T-cell (primary cell): ENCODE data around the gene TTC17. TPM values are rescaled to one million over a fixed set of nuclear protein-coding genes. Genes with fewer than 3 reads are reported as not detected.
A peak's percentile ranks its signal among the peaks of the same experiment; 100 is the strongest.
"Not testable (repeated sequence)": the region's sequence is repeated elsewhere in the genome, so short reads cannot be mapped to it uniquely, and the experiment has no call there.

Experiments
- ATAC-seq, 4 experiments: fragments of 200-7000 bp in 3 of 4; fragments of 150-1000 bp in 1 of 4; cut with Tn5 transposase; replicated peaks in 1 of 4; 1 replicate in 3 of 4; 2 replicates in 1 of 4; pipeline ENCODE4 v1.10.0; 2021; ENCODE audit warnings: moderate library complexity in 3 of 4, mild to moderate bottlenecking in 2 of 4, moderate number of reproducible peaks in 1 of 4
- CTCF ChIA-PET, 2 donors: fragments of 300-600 bp; sonication (Branson Sonifier 250); formaldehyde crosslinking; loops; one replicate each; lab custom pipeline; 2022; ENCODE audit warnings: antibody characterized with exemption in 2 of 2; lab: Charles Lee
- POLR2A ChIA-PET, 2 donors: fragments of 300-600 bp; sonication (Branson Sonifier 250); formaldehyde crosslinking; loops; one replicate each; lab custom pipeline; 2022; ENCODE audit warnings: antibody characterized with exemption in 2 of 2; lab: Charles Lee
- DNase-seq, 35 experiments: peaks; one replicate each; pipeline versions ENCODE4 v3.0.0 to v3.0.0-alpha.2; 2013 to 2023
- H3K27ac ChIP-seq: one replicate; pipeline ENCODE4 v1.5.1; 2013; ENCODE audit warnings: low read length
- H3K27me3 ChIP-seq, 2 experiments: replicated peaks in 1 of 2; 1 replicate in 1 of 2; 2 replicates in 1 of 2; pipeline versions ENCODE4 v1.6.1 to v1.7.0; 2013; ENCODE audit warnings: low read length in 1 of 2, mixed read lengths in 1 of 2; ENCODE audit not compliant: control insufficient read depth in 2 of 2, insufficient read depth in 2 of 2; ENCODE audit errors: extremely low read depth in 1 of 2
- H3K36me3 ChIP-seq, 2 donors: 1 replicate in 1 of 2; 2 replicates in 1 of 2; pipeline versions ENCODE4 v1.6.1 to v1.7.0; 2013; ENCODE audit warnings: low read length in 1 of 2; ENCODE audit not compliant: control insufficient read depth in 2 of 2, insufficient read depth in 1 of 2; ENCODE audit errors: extremely low read depth in 1 of 2
- H3K4me1 ChIP-seq, 2 experiments: 1 replicate in 1 of 2; 2 replicates in 1 of 2; pipeline versions ENCODE4 v1.6.1 to v1.7.0; 2013; ENCODE audit warnings: low read length in 2 of 2, mixed read lengths in 1 of 2; ENCODE audit not compliant: insufficient read depth in 2 of 2, control insufficient read depth in 1 of 2; ENCODE audit errors: extremely low read depth in 1 of 2
- H3K4me3 ChIP-seq, 2 donors: 1 replicate in 1 of 2; 2 replicates in 1 of 2; pipeline versions ENCODE4 v1.5.1 to v1.7.0; 2013; ENCODE audit warnings: mild to moderate bottlenecking in 2 of 2, low read length in 1 of 2, moderate library complexity in 1 of 2; ENCODE audit not compliant: control insufficient read depth in 1 of 2; ENCODE audit errors: extremely low read depth in 1 of 2
- H3K9me3 ChIP-seq: 2 replicates; pipeline ENCODE4 v1.7.0; 2013
- H3K27ac Mint-ChIP-seq, 2 donors: one replicate each; pipeline ENCODE4 v1.8.0; 2020 to 2021; ENCODE audit warnings: mild to moderate bottlenecking in 2 of 2, mixed read lengths in 2 of 2
- H3K27me3 Mint-ChIP-seq, 2 donors: one replicate each; pipeline ENCODE4 v1.8.0; 2021 to 2022; ENCODE audit warnings: mixed read lengths in 2 of 2
- H3K36me3 Mint-ChIP-seq: one replicate; pipeline ENCODE4 v1.8.0; 2021; ENCODE audit warnings: mixed read lengths
- H3K4me1 Mint-ChIP-seq, 3 donors: one replicate each; pipeline ENCODE4 v1.8.0; 2020 to 2022; ENCODE audit warnings: mixed read lengths in 3 of 3, mild to moderate bottlenecking in 1 of 3
- H3K4me3 Mint-ChIP-seq, 3 donors: one replicate each; pipeline ENCODE4 v1.8.0; 2020 to 2022; ENCODE audit warnings: mild to moderate bottlenecking in 3 of 3, mixed read lengths in 3 of 3, moderate library complexity in 3 of 3
- H3K9me3 Mint-ChIP-seq, 3 donors: one replicate each; pipeline ENCODE4 v1.8.0; 2020 to 2022; ENCODE audit warnings: mixed read lengths in 3 of 3
- WGBS: methylation state at CpG from one replicate; pipeline ENCODE4 v1.1.5; 2013; ENCODE audit warnings: missing lambda C conversion rate; ENCODE audit not compliant: insufficient coverage; 5-methylcytosine and 5-hydroxymethylcytosine counted together
- total RNA-seq, 35 experiments: library from RNA in 6 of 35; stranded (reverse) in 6 of 35; fragments of 120-200 nt in 1 of 35; gene quantifications; one replicate each; pipeline versions ENCODE4 v1.2.1 to v1.2.4 and lab custom pipeline; 2013 to 2026

The TTC17 gene
- total RNA-seq, 5 donors from 2014 or later (not counting 1 experiment from before 2014, with no cell fraction given), result 72.4 to 123 (median 94.8) TPM

DNA sequence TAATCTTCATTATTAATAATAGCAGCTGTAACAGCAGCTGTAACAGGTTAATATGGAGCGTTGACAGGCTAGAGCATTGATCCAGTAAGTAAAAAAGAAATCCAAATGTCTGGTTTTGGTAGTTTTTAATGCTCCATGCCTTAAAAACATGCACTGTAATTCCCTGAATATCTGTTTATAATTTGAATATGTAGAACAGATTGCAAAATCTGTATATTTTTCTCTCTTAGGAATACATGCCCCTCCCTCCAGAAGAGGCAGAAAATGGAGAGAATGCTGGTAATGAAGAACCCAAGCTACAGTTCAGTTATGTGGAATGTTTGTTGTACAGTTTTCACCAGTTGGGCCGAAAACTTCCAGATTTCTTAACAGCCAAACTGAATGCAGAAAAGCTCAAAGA, 30.2 kb upstream of the TTC17 start:
- DNase-seq (no peak), ATAC-seq (no peak)
- Mint-ChIP-seq H3K4me3 (no peak overlapping the region), H3K4me1 (no peaks in the 10 kb centered on the region), H3K36me3 (peaks cover 80% of the 10 kb centered on the region), H3K9me3 (no peaks in the 10 kb centered on the region), H3K27me3 (no peaks in the 10 kb centered on the region), H3K27ac (no peak overlapping the region)
- no peak overlapping the region for H3K27ac ChIP-seq
- H3K4me3 ChIP-seq, result no peak overlapping the region
- ChIA-PET POLR2A (interaction anchor here in 1 of 2 donors (0.6 to 0.7 kb wide), 2 partner anchors 16 to 29 kb away, joined by 4 to 5 read pairs; no protein-coding TSS in a partner anchor), CTCF (no interaction called here)
- WGBS, result no CpG with 5 or more reads among the region's 2 CpGs
- H3K36me3 ChIP-seq, result peaks cover 11 to 92% of the 10 kb centered on the region in 2 donors
- no peaks in the 10 kb centered on the region for H3K4me1 ChIP-seq
- H3K27me3 ChIP-seq, result no peaks in the 10 kb centered on the region
- H3K9me3 ChIP-seq, result no peaks in the 10 kb centered on the region

DNA sequence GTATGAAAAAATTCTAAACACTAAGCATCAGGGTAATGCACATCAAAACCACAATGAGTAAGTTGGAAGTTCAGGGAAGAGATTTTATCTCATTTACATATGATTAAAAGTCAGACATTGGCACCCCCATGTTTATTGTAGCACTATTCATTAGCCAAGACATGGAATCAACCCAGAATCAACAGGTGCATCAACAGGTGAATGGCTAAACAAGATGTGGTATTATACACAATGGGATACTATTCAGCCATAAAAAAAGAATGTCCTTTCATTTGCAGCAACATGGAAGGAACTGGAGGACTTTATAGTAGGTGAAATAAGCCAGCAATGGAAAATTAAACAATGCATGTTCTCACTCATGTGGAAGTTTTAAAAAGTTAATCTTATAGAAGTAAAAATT, 17.6 kb upstream of the TTC17 start:
- no peaks in the 10 kb centered on the region for H3K4me1 Mint-ChIP-seq

DNA sequence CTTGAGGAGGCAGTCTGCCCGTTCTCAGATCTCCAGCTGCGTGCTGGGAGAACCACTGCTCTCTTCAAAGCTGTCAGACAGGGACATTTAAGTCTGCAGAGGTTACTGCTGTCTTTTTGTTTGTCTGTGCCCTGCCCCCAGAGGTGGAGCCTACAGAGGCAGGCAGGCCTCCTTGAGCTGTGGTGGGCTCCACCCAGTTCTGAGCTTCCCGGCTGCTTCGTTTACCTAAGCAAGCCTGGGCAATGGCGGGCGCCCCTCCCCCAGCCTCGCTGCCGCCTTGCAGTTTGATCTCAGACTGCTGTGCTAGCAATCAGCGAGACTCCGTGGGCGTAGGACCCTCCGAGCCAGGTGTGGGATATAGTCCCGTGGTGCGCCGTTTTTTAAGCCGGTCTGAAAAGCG, 7.3 kb upstream of the TTC17 start:
- H3K27ac ChIP-seq, H3K9me3 ChIP-seq, H3K4me1 ChIP-seq, H3K4me1 Mint-ChIP-seq, H3K36me3 ChIP-seq, H3K9me3 Mint-ChIP-seq, POLR2A ChIA-PET, H3K4me3 ChIP-seq, H3K27ac Mint-ChIP-seq, H3K27me3 ChIP-seq, H3K36me3 Mint-ChIP-seq, ATAC-seq, H3K27me3 Mint-ChIP-seq, CTCF ChIA-PET, H3K4me3 Mint-ChIP-seq: not testable (repeated sequence)
- WGBS, result no CpG with 5 or more reads among the region's 17 CpGs
- peak in 1 of 35 experiments; percentile 8 for DNase-seq

More for the DNA sequence above, 17.6 kb upstream of the TTC17 start:
- H3K4me3 ChIP-seq, result no peak overlapping the region
- H3K36me3 ChIP-seq, result peaks cover 0 to 32% of the 10 kb centered on the region in 2 donors
- no peak overlapping the region for H3K27ac ChIP-seq
- no peaks in the 10 kb centered on the region for H3K27me3 ChIP-seq
- ChIA-PET CTCF (no interaction called here), POLR2A (no interaction called here)
- H3K9me3 ChIP-seq, result no peaks in the 10 kb centered on the region
- H3K36me3 Mint-ChIP-seq, result peaks cover 25% of the 10 kb centered on the region
- no peak for ATAC-seq
- no peak for DNase-seq
- H3K4me3 Mint-ChIP-seq, result no peak overlapping the region
- no peaks in the 10 kb centered on the region for H3K4me1 ChIP-seq
- no peaks in the 10 kb centered on the region for H3K27me3 Mint-ChIP-seq
- peak overlapping the region in 1 of 2 donors; percentile 46 for H3K27ac Mint-ChIP-seq
- H3K9me3 Mint-ChIP-seq, result no peaks in the 10 kb centered on the region

- Histone ChIP-seq H3K36me3 (no peaks in the 10 kb centered on the region), H3K4me3 (no peak overlapping the region), H3K9me3 (no peaks in the 10 kb centered on the region), H3K4me1 (peaks cover 0 to 8% of the 10 kb centered on the region in 2 experiments), H3K27me3 (no peaks in the 10 kb centered on the region), H3K27ac (no peak overlapping the region)
- Mint-ChIP-seq H3K27me3 (no peaks in the 10 kb centered on the region), H3K9me3 (no peaks in the 10 kb centered on the region), H3K36me3 (peaks cover 4% of the 10 kb centered on the region), H3K4me3 (no peak overlapping the region), H3K27ac (no peak overlapping the region), H3K4me1 (peaks cover 13 to 15% (median 14%) of the 10 kb centered on the region in 3 donors)
- ATAC-seq (no peak), DNase-seq (no peak)
- WGBS, result no CpG with 5 or more reads among the region's 4 CpGs
- POLR2A ChIA-PET, result no interaction called here
- CTCF ChIA-PET, result no interaction called here
Measured at GRCh38 chr11:43354311-43354710, 4.4 kb upstream of the TTC17 start.

GRCh38 chr11:43356336-43356735, 2.4 kb upstream of the TTC17 start:
- no peaks in the 10 kb centered on the region for H3K9me3 ChIP-seq
- ChIA-PET CTCF (interaction anchor here (0.7 to 1.3 kb wide), 2 partner anchors 45 kb away, joined by 3 to 4 read pairs; partner anchors contain the start of gene API5 (in 2 of the 2)), POLR2A (interaction anchor here (0.9 to 1.0 kb wide), 2 partner anchors 18 to 45 kb away, joined by 3 read pairs; partner anchors contain the start of gene API5 (in 1 of the 2))
- DNase-seq (no peak), ATAC-seq (no peak)
- peaks cover 15 to 19% of the 10 kb centered on the region in 2 experiments for H3K4me1 ChIP-seq
- no peak overlapping the region for H3K4me3 Mint-ChIP-seq
- no peaks in the 10 kb centered on the region for H3K36me3 ChIP-seq
- H3K27me3 ChIP-seq, result no peaks in the 10 kb centered on the region
- peaks cover 31 to 34% (median 33%) of the 10 kb centered on the region in 3 donors for H3K4me1 Mint-ChIP-seq
- no peak overlapping the region for H3K27ac ChIP-seq
- peaks cover 4% of the 10 kb centered on the region for H3K36me3 Mint-ChIP-seq
- no peaks in the 10 kb centered on the region for H3K27me3 Mint-ChIP-seq
- no peak overlapping the region for H3K27ac Mint-ChIP-seq
- no peak overlapping the region for H3K4me3 ChIP-seq
- H3K9me3 Mint-ChIP-seq, result no peaks in the 10 kb centered on the region

GRCh38 chr11:43358279-43358800, 380 bp upstream of the TTC17 start:
- Histone ChIP-seq H3K4me3 (peak overlapping the region; percentile 86 to 98), H3K9me3 (no peaks in the 10 kb centered on the region), H3K4me1 (peaks cover 15 to 25% of the 10 kb centered on the region in 2 experiments), H3K27me3 (no peaks in the 10 kb centered on the region), H3K27ac (peak overlapping the region; percentile 93), H3K36me3 (peaks cover 0 to 4% of the 10 kb centered on the region in 2 donors)
- Mint-ChIP-seq H3K4me3 (peak overlapping the region; percentile 95 to 98 (median 98)), H3K9me3 (no peaks in the 10 kb centered on the region), H3K4me1 (peaks cover 46 to 48% (median 47%) of the 10 kb centered on the region in 3 donors), H3K27me3 (no peaks in the 10 kb centered on the region), H3K36me3 (no peaks in the 10 kb centered on the region), H3K27ac (peak overlapping the region; percentile 99)
- 3% methylated on average over 12 of the region's 16 CpGs for WGBS
- no peak for DNase-seq
- ChIA-PET CTCF (interaction anchor here (0.6 to 3.9 kb wide), 8 partner anchors 13 to 487 kb away, joined by 3 to 29 read pairs (median 4); partner anchors contain the start of gene API5 (in 1 of the 2)), POLR2A (interaction anchor here (0.7 to 1.7 kb wide), 4 partner anchors 17 to 322 kb away, joined by 3 to 16 read pairs (median 4); partner anchors contain the start of genes API5 (in 1 of the 2) and HSD17B12 (in 1 of the 2))
- peak in 2 of 4 experiments; percentile 1 to 2 for ATAC-seq
